ENCODE results near the gene WDR35.

WDR35 gene

GRCh38 chr2:19989667-19990415 lies at the start of gene WDR35:
TSS of gene WDR35 (minus strand) at chr2:19990105. CDS start at chr2:19990015, 90 bp downstream.
- peak; percentile 72 for FAIRE-seq

GRCh38 chr2:20037660-20038059 lies 47.8 kb upstream of the WDR35 start:
- no peak for FAIRE-seq

GRCh38 chr2:20035955-20036666 lies 46.2 kb upstream of the WDR35 start:
- no peak for FAIRE-seq

GRCh38 chr2:20034821-20035220 lies 44.9 kb upstream of the WDR35 start:
- FAIRE-seq, result no peak

- no peak for FAIRE-seq
These were observed 44.3 kb upstream of the WDR35 start for GRCh38 chr2:20034218-20034617.

GRCh38 chr2:20033322-20033721 lies 43.4 kb upstream of the WDR35 start:
- no peak for FAIRE-seq

GRCh38 chr2:20030224-20030623 lies 40.3 kb upstream of the WDR35 start:
- FAIRE-seq, result no peak

GRCh38 chr2:20027705-20028434 lies 38.0 kb upstream of the WDR35 start:
- FAIRE-seq, result no peak

GRCh38 chr2:20027260-20027677 lies 37.4 kb upstream of the WDR35 start:
- FAIRE-seq, result no peak

GRCh38 chr2:20025065-20025786 lies 35.3 kb upstream of the WDR35 start:
- no peak for FAIRE-seq

GRCh38 chr2:20023688-20024087 lies 33.8 kb upstream of the WDR35 start:
- no peak for FAIRE-seq

- no peak for FAIRE-seq
These were observed 31.6 kb upstream of the WDR35 start for GRCh38 chr2:20021405-20022009.

GRCh38 chr2:20019747-20020146 lies 29.8 kb upstream of the WDR35 start:
- no peak for FAIRE-seq

GRCh38 chr2:20018601-20019152 lies 28.8 kb upstream of the WDR35 start:
- no peak for FAIRE-seq

- FAIRE-seq, result no peak
These were observed 26.4 kb upstream of the WDR35 start for GRCh38 chr2:20016346-20016745.

GRCh38 chr2:20015482-20016083 lies 25.7 kb upstream of the WDR35 start:
- peak; percentile 30 for FAIRE-seq

- FAIRE-seq, result no peak
These were observed 23.4 kb upstream of the WDR35 start for GRCh38 chr2:20013126-20013849.

- FAIRE-seq, result no peak
These were observed 22.6 kb upstream of the WDR35 start, which contains the start of gene MATN3 for GRCh38 chr2:20012282-20013125. TSS of gene MATN3 (minus strand) at chr2:20012668. CDS start at chr2:20012631, 37 bp downstream.

- no peak for FAIRE-seq
These were observed 22.1 kb upstream of the WDR35 start for GRCh38 chr2:20012032-20012281.

Measured in G401.6 (cell line).